Measurements from ENCODE around the gene NAV2. TPM values are rescaled to one million over a fixed set of nuclear protein-coding genes. Genes with fewer than 3 reads are reported as not detected.

NAV2 gene
- total RNA-seq, 4 donors from 2014 or later: 9.6 to 40.0 (median 23.1) TPM

DNA sequence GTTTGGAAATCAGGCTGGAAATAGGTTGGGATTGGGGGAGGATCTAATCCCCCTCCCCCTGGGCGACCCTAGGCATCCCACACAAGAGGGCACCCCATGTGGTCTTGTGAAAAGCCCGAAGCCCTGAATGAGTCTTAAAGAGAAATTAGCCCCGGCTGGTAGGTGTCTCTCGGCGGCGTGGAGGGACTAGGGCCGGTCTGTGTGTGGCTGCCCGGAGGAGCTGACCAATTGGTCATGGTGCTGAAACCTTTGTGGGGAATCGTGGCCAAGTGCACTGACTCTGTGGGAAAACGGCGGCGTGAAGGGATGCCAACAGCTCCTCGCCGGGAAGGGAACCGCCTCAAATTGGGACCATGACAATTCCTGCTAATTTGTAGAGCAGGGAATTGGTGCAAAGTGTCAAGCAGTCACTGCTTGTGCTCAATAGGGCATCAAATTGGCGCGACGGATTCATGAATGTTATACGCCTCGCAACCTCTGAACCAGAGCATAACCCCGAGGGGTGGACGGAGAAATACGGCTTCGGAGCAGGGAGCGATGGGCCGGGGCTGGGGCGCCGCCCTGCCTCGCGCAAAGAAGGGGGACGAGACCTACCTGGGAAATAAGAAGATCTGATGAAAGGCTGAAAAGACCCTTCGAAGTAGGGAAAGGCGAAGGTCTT lies 446.1 kb downstream of the NAV2 start:
- TF ChIP-seq EP300 (IDR thresholded peaks at IDR 0.05; ENCODE audit: low read depth) (no peak), POLR2A (IDR thresholded peaks at IDR 0.05) (no peak), POLR2AphosphoS5 (IDR thresholded peaks at IDR 0.05) (no peak)
- TF ChIP-seq, protein P1, sequence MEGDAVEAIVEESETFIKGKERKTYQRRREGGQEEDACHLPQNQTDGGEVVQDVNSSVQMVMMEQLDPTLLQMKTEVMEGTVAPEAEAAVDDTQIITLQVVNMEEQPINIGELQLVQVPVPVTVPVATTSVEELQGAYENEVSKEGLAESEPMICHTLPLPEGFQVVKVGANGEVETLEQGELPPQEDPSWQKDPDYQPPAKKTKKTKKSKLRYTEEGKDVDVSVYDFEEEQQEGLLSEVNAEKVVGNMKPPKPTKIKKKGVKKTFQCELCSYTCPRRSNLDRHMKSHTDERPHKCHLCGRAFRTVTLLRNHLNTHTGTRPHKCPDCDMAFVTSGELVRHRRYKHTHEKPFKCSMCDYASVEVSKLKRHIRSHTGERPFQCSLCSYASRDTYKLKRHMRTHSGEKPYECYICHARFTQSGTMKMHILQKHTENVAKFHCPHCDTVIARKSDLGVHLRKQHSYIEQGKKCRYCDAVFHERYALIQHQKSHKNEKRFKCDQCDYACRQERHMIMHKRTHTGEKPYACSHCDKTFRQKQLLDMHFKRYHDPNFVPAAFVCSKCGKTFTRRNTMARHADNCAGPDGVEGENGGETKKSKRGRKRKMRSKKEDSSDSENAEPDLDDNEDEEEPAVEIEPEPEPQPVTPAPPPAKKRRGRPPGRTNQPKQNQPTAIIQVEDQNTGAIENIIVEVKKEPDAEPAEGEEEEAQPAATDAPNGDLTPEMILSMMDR (IDR thresholded peaks at IDR 0.05): no peak
- no peak overlapping the region for H3K4me3 ChIP-seq
- intact Hi-C loops (cut with DNase I; ENCODE audit: low total_unique reads): no loop called here
- H3K27ac ChIP-seq: no peak overlapping the region
- 6 to 23% methylated on average over 8 to 33 of the region's 33 CpGs for WGBS, 2 donors (ENCODE audit: low coverage in 1 of 2)
- peak; percentile 31 for DNase-seq
- H3K4me1 ChIP-seq: peaks cover 6 to 29% (median 24%) of the 10 kb centered on the region in 4 donors
- H3K36me3 ChIP-seq: no peaks in the 10 kb centered on the region
- H3K27me3 ChIP-seq: peaks cover 100% of the 10 kb centered on the region
- in situ Hi-C loops (cut with MboI; ENCODE audit: low pct_ligation_motif_present in 1 of 4, low pct_unique_long_range_greater_than_20kb in 1 of 4, low sequenced_read_pairs in 3 of 4): no loop called here
- no peaks in the 10 kb centered on the region for H3K9me3 ChIP-seq

DNA sequence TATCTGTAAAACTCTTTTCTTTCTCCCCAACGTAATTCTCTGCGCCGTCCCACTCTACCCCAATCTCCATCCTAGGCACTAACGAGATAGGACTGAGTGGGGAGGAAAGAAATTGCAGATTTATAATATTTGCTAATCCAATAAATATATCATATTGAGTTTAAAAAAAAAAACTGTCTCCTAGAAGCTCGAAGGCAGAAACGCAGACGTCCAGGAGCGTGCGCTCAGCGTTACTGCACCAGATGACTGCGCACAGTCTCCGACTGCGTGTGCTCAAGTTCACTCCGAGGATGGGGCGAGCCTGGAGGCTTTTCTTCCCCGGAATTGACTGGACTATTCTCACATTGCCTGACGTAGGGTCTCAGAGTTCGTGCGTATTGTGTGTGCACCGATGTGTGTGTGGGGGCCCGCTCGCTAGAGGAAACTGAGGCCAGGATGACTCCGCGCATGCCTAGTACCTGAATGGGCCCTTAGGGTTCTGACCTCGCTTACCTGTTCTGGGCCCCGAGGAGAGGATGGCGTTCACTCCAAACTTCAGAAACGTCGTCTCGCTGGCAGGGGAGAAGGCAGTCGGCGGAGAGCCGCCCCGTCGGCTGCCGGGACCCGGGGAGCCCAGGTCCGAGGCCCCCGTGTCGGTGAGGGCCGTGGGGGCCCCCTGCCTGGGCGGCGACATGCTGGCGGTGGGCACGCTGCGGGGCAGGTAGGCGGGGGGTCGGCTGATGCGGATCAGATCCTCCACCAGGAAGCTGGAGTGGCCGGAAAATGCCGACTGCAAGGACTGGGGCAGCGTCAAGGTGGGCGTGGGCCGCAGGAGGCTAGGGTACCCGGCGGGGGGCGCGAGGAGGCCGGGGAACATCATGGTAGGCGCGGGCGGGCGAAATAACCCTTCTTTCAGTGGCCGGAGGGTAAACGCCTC lies 447.1 kb downstream of the NAV2 start:
- TF ChIP-seq POLR2A (IDR thresholded peaks at IDR 0.05) (no peak), POLR2AphosphoS5 (IDR thresholded peaks at IDR 0.05) (no peak), EP300 (IDR thresholded peaks at IDR 0.05; ENCODE audit: low read depth) (no peak)
- TF ChIP-seq, protein P1 (IDR thresholded peaks at IDR 0.05): no peak
- H3K4me1 ChIP-seq: peaks cover 7 to 33% (median 28%) of the 10 kb centered on the region in 4 donors
- no peaks in the 10 kb centered on the region for H3K9me3 ChIP-seq
- in situ Hi-C loops (cut with MboI; ENCODE audit: low pct_ligation_motif_present in 1 of 4, low pct_unique_long_range_greater_than_20kb in 1 of 4, low sequenced_read_pairs in 3 of 4) (no loop called here), intact Hi-C loops (cut with DNase I; ENCODE audit: low total_unique reads) (no loop called here)
- H3K4me3 ChIP-seq: no peak overlapping the region
- H3K27me3 ChIP-seq: peaks cover 100% of the 10 kb centered on the region
- whole genome bisulfite sequencing, 2 donors (ENCODE audit: low coverage in 1 of 2): 23 to 25% methylated on average over 4 to 64 of the region's 65 CpGs
- no peak for DNase-seq
- H3K27ac ChIP-seq: no peak overlapping the region
- H3K36me3 ChIP-seq: no peaks in the 10 kb centered on the region

DNA sequence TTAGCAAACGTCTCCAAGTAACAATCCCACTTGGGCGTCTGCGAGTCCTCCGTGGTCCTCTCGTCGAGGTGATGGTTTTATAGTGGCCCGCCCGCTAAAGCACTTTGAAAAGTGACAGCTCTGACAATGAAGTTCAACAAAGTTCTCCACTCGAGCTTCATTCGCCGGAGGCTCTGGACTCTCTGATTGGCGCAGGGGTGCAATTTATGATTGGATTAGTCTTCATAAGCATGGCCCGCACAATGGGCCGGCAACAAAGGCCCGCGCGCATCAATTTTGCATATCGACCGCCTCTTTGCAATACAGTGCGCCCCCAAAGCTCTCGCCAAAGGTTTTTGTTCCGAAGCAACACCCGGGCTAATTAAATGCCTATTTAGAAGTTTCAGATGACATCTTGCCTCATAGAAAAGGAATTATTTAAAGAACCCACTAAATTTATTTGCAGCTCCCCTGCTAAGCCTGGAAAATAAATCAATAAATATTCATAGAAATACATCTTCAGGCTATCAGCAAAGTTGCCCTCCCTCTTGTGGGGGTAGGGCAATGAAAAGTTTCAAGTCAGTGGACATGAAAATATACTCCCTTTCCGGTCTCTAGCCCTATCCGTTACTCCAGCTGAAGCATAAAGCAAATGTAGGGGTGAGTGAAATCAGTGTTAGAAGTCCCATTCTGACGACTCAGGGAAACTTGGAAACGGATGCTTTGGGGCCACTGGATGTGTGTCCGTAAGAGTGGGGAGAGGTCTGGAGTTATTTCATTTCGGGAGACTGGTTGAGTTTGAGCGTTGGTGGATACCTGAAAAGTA lies 448.0 kb downstream of the NAV2 start, which contains the start of gene DBX1:
TSS of gene DBX1 (minus strand) at position 51 of the 805 bp plus-strand sequence. CDS start 151 bp downstream, outside the sequence.
- no peak for DNase-seq
- H3K9me3 ChIP-seq: no peaks in the 10 kb centered on the region
- no peak within 1 kb of the TSS for H3K4me3 ChIP-seq
- no peaks in the 10 kb centered on the region for H3K36me3 ChIP-seq
- H3K4me1 ChIP-seq: peaks cover 7 to 33% (median 28%) of the 10 kb centered on the region in 4 donors
- H3K27ac ChIP-seq: no peak within 1 kb of the TSS
- TF ChIP-seq, protein P1 (IDR thresholded peaks at IDR 0.05): no peak
- H3K27me3 ChIP-seq: peaks cover 100% of the 10 kb centered on the region
- WGBS, 2 donors (ENCODE audit: low coverage in 1 of 2): 13 to 26% methylated on average over 5 to 30 of the region's 30 CpGs
- intact Hi-C loops (cut with DNase I; ENCODE audit: low total_unique reads): no loop called here
- in situ Hi-C loops (cut with MboI; ENCODE audit: low pct_ligation_motif_present in 1 of 4, low pct_unique_long_range_greater_than_20kb in 1 of 4, low sequenced_read_pairs in 3 of 4): no loop called here

All from transverse colon (tissue), 4 donors.